GM21786 (cell line): ENCODE measurements around the gene B3GNT7.

Experiments used
- ATAC-seq: cut with Tn5 transposase; IDR thresholded peaks from one replicate; pipeline ENCODE4 v1.9.1; 2021; ENCODE audit not compliant: unreplicated experiment

B3GNT7 gene

DNA sequence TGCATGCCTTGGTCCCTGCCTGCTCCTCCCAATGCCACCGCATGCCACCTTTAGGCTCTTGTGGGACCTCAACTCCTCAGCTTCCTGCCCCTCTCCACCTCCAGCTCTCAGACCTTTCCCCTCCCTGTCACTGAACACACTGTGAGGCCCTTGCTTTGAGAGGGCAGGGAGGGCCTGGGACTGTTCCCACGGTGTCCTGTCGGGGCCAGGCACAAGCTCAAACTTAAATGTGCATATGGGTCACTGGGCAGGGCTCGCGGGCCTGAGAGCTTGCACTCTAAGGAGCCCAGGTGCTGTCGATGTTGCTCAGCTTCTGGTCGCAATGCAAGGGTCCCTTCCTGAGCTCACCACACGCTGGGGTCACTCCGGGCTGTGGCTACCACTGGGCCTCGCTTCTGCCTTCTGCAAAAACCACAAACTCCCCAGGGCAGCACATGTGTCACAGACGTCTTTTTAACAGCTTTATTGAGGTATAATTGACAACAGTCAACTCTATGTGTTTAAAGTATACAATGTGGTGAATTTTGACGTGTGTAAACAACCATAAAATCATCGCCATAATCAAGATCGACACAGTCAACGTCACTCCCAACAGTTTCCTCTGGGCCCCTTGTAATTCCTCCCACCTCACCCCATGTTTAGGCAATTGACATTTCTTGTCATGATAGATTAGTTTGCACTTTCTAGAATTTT is 11.9 kb upstream of the B3GNT7 start:
- ATAC-seq: no peak

- ATAC-seq: no peak
These were observed 11.4 kb upstream of the B3GNT7 start for GRCh38 chr2:231384109-231384435.

DNA sequence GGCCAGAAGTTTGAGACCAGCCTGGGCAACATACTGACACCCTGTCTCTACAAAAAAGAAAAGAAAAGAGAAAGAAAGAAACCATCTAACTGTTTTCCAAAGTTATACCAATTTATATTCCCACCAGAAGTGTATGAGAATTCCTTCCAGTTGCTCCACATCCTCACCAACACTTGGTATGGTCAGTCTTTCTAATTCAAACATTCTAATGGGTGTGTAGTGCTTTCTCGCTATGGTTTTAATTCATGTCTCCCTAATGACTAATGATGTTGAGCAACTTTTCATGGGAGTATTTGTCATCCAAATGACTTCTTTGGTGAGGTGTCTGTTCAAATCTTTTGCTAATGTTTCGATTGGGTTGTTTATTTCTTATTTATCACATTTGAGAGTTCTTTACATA is 10.5 kb upstream of the B3GNT7 start:
- no peak for ATAC-seq

GRCh38 chr2:231385429-231385828 is 10.1 kb upstream of the B3GNT7 start:
- no peak for ATAC-seq

- no peak for ATAC-seq
These were observed 9.1 kb upstream of the B3GNT7 start for GRCh38 chr2:231386446-231386845.

DNA sequence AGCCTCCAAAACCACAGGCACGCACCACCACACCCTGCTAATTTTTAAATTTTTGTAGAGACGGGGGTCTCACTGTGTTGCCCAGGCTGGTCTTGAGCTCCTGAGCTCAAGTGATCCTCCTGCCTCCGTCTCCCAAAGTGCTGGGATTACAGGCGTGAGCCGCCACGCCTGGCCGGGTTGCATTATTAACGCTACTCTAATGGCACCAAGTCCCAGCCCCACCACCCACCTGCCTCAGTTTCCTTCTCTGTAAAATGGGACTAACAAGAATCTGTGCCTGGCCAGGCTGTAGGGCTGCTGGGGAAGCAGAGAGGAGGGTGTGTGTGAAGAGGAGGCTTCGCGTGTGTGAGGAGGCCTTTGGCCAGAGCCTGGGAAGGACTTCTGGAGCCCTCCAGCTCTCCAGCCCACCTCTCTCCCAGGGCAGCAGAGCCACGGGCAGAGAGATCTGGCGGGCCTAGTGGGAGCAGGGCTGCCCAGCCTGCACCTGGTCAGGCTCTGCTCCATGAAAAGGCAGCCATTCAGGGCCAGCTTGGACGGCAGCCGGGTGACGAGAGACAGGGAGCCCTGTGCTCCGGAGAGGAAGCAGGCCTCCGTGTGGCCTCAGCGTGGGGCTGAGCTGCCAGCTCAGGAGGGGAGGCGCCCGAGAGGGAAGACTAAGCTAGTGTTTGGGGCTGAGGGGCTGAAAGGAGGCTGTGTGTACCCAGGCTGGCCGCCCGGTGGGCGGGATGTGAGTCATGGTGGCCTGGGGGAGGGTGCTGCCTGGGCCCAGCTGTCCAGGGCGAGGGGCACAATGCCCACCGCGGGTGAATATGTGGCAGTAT is 7.4 kb upstream of the B3GNT7 start:
- ATAC-seq: no peak

GRCh38 chr2:231388725-231389346 is 6.7 kb upstream of the B3GNT7 start:
- ATAC-seq: no peak

GRCh38 chr2:231390667-231391066 is 4.8 kb upstream of the B3GNT7 start:
- ATAC-seq: no peak

DNA sequence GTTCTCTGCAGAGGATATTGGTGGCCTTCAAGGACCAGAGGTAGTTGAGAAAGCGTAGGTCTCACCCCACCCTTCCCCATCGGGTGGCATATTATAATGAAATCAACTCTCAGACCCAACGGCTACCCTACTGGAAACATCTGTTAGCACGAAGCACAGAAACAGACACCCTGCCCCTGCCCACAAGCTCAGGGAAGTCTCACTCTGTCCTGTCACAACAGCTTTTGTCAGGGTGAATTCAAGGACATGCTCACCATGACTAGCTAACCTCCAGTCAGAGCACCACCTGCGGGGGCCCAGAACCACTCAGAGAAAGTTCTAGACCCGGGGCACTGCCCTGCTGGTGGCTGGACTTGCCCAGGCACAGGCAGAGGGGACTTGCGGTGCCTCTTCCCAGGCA is 3.5 kb upstream of the B3GNT7 start:
- ATAC-seq: no peak

DNA sequence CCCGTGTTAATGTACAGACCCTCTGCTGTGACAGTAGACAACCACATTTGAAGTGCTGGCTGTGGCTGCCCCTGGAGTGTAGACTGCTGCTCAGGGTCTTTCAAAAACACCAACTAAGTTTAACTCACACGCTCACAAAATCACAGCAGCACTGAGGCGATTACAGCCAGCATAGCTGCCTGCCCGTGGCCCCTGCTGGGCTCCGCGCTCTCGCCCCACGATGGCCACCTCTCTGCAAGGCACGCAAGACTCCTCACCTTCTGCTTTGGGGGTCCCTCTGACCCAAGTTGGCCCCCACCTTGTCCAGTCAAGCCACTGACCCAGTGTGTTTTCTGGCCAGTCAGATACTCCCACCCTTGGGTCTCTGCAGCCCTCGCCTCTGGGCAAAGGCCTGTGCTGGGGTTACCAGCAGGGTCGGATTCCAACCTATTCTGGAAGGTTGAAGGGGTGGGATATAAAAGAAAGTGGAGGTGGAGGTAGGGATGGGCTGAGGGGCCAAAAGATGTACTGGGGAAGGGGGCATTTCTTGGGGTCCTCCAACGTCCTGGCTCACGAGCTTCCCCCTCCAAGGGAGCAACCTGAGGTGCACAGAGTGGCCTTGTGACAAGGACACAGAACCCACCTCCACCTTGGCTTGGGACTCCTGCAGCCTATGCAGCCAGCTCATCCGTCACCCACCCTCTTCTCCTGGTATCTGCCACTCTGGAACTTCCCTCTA is 2.9 kb upstream of the B3GNT7 start:
- no peak for ATAC-seq

GRCh38 chr2:231393149-231394131 is 2.1 kb upstream of the B3GNT7 start:
- peak; percentile 41 for ATAC-seq

DNA sequence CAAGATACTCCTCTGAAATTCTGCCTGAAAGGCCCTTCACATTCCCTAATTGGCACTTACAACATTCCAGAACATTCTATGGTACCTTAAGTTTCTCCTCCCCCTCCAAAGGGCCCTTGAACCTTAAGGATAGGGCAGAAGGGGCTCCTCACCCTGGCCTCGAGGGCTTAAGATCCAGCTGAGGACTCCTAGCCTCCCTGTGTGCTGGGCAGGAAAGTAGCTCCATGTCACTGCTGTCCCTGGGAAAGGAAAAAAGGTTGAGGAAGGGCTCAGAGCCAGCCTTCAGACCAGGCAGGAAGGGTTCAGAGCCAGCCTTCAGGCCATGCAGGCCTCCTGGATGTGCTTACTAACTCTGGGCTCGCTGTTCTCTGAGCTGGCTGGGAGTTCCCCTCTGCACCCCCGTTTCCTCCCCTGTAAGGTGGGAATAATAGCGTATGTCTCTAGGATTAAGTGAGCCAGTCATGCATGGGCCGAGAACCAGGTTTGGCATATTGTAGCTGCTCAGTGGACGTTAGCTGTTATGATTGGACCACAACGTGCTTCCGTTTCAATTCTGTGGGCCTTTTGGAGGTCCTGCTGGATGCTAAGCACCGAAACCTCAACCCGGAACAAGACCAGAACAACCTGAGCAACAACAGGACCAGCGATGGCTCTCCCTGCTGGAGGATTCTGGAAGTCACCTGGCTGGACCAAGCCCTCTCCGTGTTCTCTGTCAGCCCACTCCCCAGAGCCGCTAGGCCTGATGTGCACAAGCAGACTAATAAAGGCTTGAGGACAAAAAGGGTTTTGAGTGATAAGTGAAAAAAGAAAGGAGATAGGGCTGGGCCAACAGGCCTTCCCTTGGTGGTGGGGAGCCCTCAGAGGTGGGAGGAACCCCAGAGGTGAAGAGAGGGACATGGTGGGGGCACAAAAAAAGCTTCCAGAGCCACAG is 1.0 kb upstream of the B3GNT7 start:
- ATAC-seq: peak; percentile 39

GRCh38 chr2:231396058-231396821 is 730 bp downstream of the B3GNT7 start:
- no peak for ATAC-seq

DNA sequence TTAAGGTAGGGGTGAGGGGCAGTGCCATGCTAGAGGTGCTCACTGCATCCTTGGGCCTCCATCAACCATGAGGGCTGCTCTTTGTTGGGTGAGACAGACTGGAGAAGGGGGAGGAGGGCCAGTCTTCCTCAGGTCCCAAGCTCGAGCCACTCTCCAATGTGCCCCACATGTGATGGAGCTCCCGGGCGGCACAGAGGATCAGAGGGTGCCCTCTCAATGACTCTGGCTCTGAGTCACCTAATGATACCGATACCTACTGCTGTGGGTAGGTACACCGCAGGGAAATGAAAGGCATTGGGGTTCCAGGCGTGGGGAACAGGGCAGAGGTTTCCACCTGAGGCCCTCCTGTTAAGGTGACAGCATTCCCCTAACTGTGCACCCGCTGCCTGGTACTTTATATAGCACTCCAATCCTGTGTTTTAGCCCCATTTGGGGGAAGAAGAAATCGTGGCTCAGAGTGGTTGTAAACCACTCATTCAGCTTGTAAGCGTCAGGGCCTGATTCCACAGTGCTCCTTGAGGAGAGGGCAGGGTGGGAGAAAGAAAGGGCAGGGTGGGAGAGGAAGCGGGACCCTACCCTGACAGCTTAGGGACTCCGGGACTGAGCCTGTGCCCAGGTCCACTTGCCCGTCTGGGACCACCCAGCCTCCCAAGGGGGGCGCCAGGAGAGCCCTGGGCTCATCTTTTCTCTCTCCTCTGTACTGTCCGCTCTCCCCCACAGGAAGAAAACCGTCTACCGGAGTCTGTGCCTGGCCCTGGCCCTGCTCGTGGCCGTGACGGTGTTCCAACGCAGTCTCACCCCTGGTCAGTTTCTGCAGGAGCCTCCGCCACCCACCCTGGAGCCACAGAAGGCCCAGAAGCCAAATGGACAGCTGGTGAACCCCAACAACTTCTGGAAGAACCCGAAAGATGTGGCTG is 1.8 kb downstream of the B3GNT7 start:
- ATAC-seq: no peak

- no peak for ATAC-seq
These were observed 2.4 kb downstream of the B3GNT7 start for GRCh38 chr2:231397928-231398294.

GRCh38 chr2:231398585-231398984 is 3.1 kb downstream of the B3GNT7 start:
- no peak for ATAC-seq

DNA sequence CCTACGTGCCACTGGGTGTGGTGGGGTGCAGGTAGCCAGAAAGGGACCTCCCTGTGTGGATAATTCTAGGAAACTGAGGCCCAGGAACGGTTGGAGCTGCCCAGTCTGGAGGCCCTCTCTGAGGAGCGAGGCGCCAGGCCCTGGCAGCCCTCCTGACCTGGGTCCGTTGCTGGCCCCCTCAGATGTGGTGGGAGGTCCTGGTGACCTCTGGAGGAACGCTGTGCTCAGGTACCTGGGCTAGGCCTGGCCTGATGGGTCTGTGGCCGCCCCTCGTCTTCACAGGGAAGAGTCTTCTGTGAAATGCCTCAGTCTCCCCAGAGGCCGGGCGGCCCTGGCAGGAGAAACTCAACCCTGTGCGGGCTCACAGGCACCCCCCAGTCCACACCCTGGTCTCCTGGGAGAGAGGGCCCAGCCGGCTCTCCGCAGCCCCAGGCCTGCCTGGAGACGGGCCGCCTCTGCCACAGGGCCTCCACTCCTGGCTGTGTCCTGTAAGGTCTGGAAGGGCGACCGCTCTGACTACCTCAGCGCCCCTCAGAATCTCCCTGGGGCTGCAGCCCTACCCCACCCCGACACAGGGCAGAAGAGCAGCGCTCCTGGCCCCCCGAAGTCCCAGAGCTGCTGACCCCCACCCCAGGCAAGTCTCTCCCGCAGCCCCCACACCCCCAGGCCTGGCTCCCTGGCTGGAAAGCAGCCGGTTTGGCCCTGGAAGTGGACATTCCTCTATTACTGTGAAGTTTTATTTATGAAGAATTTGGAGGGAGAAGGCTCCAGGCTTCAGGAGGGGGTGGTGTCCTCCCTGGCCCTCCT is 3.7 kb downstream of the B3GNT7 start:
- ATAC-seq: no peak
